Measurements from ENCODE around the gene SOWAHC.

The SOWAHC gene

GRCh38 chr2:109582928-109583895, 31.0 kb upstream of the SOWAHC start:
- Histone ChIP-seq H3K36me3 (ENCODE audit: low read length) (no peaks in the 10 kb centered on the region), H3K9me3 (ENCODE audit: insufficient read depth, low read length) (no peaks in the 10 kb centered on the region), H2AFZ (ENCODE audit: low read depth, low read length, severe bottlenecking) (no peak overlapping the region), H3K27ac (ENCODE audit: low read depth, low read length) (no peak overlapping the region), H3F3A (ENCODE audit: insufficient read depth) (no peaks in the 10 kb centered on the region), H3K9me2 (replicated peaks; ENCODE audit: insufficient read depth, low read length) (no peaks in the 10 kb centered on the region), H3K9ac (ENCODE audit: low read length) (no peak overlapping the region), H3K4me3 (ENCODE audit: insufficient read depth, low read length, poor library complexity, severe bottlenecking) (no peak overlapping the region), H4K20me1 (ENCODE audit: low read depth, low read length) (no peaks in the 10 kb centered on the region), H3K4me2 (ENCODE audit: low read depth, low read length, poor library complexity, severe bottlenecking) (no peak overlapping the region), H3K79me2 (ENCODE audit: insufficient read depth, low read length) (no peaks in the 10 kb centered on the region), H3K27me3 (ENCODE audit: low read length) (no peaks in the 10 kb centered on the region)
- TF ChIP-seq, protein P1, sequence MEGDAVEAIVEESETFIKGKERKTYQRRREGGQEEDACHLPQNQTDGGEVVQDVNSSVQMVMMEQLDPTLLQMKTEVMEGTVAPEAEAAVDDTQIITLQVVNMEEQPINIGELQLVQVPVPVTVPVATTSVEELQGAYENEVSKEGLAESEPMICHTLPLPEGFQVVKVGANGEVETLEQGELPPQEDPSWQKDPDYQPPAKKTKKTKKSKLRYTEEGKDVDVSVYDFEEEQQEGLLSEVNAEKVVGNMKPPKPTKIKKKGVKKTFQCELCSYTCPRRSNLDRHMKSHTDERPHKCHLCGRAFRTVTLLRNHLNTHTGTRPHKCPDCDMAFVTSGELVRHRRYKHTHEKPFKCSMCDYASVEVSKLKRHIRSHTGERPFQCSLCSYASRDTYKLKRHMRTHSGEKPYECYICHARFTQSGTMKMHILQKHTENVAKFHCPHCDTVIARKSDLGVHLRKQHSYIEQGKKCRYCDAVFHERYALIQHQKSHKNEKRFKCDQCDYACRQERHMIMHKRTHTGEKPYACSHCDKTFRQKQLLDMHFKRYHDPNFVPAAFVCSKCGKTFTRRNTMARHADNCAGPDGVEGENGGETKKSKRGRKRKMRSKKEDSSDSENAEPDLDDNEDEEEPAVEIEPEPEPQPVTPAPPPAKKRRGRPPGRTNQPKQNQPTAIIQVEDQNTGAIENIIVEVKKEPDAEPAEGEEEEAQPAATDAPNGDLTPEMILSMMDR (IDR thresholded peaks at IDR 0.05; ENCODE audit: insufficient read depth, low read length, poor library complexity, severe bottlenecking), result no peak
- TF ChIP-seq EZH2phosphoT487 (conservative IDR thresholded peaks at IDR 0.05; ENCODE audit: low read length), result no peak

DNA sequence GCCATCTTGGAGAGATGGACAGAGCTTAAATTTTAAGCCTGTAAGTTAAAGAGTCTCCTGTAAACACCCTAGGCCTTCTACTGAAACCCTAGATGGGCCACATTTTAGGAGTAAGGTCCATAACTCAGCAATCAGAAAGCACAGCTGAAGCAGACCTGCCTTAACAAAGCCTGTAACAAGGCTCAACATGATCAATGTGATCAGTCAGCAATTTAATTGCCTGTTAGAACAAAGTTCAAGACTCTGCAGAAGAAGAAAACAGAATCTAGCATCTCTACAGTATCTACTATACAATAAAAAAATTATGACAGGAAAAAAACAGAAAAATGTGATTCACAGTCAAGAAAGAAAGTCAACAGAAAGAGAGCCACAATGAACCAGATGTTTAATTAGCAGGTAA, 27.5 kb upstream of the SOWAHC start:
- Histone ChIP-seq H3K9me2 (replicated peaks; ENCODE audit: insufficient read depth, low read length) (no peaks in the 10 kb centered on the region), H3K27me3 (ENCODE audit: low read length) (no peaks in the 10 kb centered on the region), H3K27ac (ENCODE audit: low read depth, low read length) (no peak overlapping the region), H3K4me3 (ENCODE audit: insufficient read depth, low read length, poor library complexity, severe bottlenecking) (no peak overlapping the region), H3K4me2 (ENCODE audit: low read depth, low read length, poor library complexity, severe bottlenecking) (no peak overlapping the region), H2AFZ (ENCODE audit: low read depth, low read length, severe bottlenecking) (no peak overlapping the region), H3F3A (ENCODE audit: insufficient read depth) (no peaks in the 10 kb centered on the region), H3K36me3 (ENCODE audit: low read length) (no peaks in the 10 kb centered on the region), H3K9me3 (ENCODE audit: insufficient read depth, low read length) (no peaks in the 10 kb centered on the region), H3K9ac (ENCODE audit: low read length) (no peak overlapping the region), H3K79me2 (ENCODE audit: insufficient read depth, low read length) (no peaks in the 10 kb centered on the region), H4K20me1 (ENCODE audit: low read depth, low read length) (no peaks in the 10 kb centered on the region)
- TF ChIP-seq, protein P1 (IDR thresholded peaks at IDR 0.05; ENCODE audit: insufficient read depth, low read length, poor library complexity, severe bottlenecking), result no peak
- no peak for TF ChIP-seq EZH2phosphoT487 (conservative IDR thresholded peaks at IDR 0.05; ENCODE audit: low read length)

DNA sequence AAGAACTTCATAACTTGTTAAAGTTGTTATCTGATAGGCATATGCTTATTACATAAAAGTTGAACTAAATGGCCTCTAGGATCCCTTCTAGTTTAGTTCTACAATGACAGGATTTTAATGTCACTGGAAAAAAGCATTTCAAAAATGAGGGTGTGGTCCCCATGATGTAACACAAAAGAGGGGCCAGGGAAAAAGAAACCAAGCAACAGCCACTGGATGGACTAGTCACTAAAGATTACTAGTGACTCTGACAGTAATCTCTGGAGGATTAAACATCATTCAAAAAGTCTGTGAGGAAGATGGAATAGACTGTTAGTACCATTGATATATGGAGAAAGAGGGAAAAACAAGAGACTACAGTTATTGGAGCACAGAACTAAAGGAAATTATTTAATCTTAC, 23.0 kb upstream of the SOWAHC start:
- Histone ChIP-seq H3K36me3 (ENCODE audit: low read length) (no peaks in the 10 kb centered on the region), H3K4me2 (ENCODE audit: low read depth, low read length, poor library complexity, severe bottlenecking) (no peak overlapping the region), H3F3A (ENCODE audit: insufficient read depth) (no peaks in the 10 kb centered on the region), H3K27me3 (ENCODE audit: low read length) (no peaks in the 10 kb centered on the region), H4K20me1 (ENCODE audit: low read depth, low read length) (no peaks in the 10 kb centered on the region), H3K9me3 (ENCODE audit: insufficient read depth, low read length) (no peaks in the 10 kb centered on the region), H3K27ac (ENCODE audit: low read depth, low read length) (no peak overlapping the region), H3K79me2 (ENCODE audit: insufficient read depth, low read length) (no peaks in the 10 kb centered on the region), H3K4me3 (ENCODE audit: insufficient read depth, low read length, poor library complexity, severe bottlenecking) (no peak overlapping the region), H2AFZ (ENCODE audit: low read depth, low read length, severe bottlenecking) (no peak overlapping the region), H3K9me2 (replicated peaks; ENCODE audit: insufficient read depth, low read length) (no peaks in the 10 kb centered on the region), H3K9ac (ENCODE audit: low read length) (no peak overlapping the region)
- TF ChIP-seq EZH2phosphoT487 (conservative IDR thresholded peaks at IDR 0.05; ENCODE audit: low read length), result no peak

- H4K20me1 ChIP-seq (ENCODE audit: low read depth, low read length), result no peaks in the 10 kb centered on the region
- no peaks in the 10 kb centered on the region for H3K36me3 ChIP-seq (ENCODE audit: low read length)
- H3K4me3 ChIP-seq (ENCODE audit: insufficient read depth, low read length, poor library complexity, severe bottlenecking), result no peak overlapping the region
- H3K4me2 ChIP-seq (ENCODE audit: low read depth, low read length, poor library complexity, severe bottlenecking), result no peak overlapping the region
- no peaks in the 10 kb centered on the region for H3K9me3 ChIP-seq (ENCODE audit: insufficient read depth, low read length)
- H3K27me3 ChIP-seq (ENCODE audit: low read length), result no peaks in the 10 kb centered on the region
- no peaks in the 10 kb centered on the region for H3K79me2 ChIP-seq (ENCODE audit: insufficient read depth, low read length)
- no peaks in the 10 kb centered on the region for H3K9me2 ChIP-seq (replicated peaks; ENCODE audit: insufficient read depth, low read length)
- H2AFZ ChIP-seq (ENCODE audit: low read depth, low read length, severe bottlenecking), result no peak overlapping the region
- no peak overlapping the region for H3K27ac ChIP-seq (ENCODE audit: low read depth, low read length)
- TF ChIP-seq, protein P1 (IDR thresholded peaks at IDR 0.05; ENCODE audit: insufficient read depth, low read length, poor library complexity, severe bottlenecking), result no peak
- no peak for TF ChIP-seq EZH2phosphoT487 (conservative IDR thresholded peaks at IDR 0.05; ENCODE audit: low read length)
- no peak overlapping the region for H3K9ac ChIP-seq (ENCODE audit: low read length)
- no peaks in the 10 kb centered on the region for H3F3A ChIP-seq (ENCODE audit: insufficient read depth)
Measured at GRCh38 chr2:109592905-109593304, 21.3 kb upstream of the SOWAHC start.

Measured in SU-DHL-6 (cell line).